ENCODE measurements around the gene PPP1R15A.

The PPP1R15A gene

DNA sequence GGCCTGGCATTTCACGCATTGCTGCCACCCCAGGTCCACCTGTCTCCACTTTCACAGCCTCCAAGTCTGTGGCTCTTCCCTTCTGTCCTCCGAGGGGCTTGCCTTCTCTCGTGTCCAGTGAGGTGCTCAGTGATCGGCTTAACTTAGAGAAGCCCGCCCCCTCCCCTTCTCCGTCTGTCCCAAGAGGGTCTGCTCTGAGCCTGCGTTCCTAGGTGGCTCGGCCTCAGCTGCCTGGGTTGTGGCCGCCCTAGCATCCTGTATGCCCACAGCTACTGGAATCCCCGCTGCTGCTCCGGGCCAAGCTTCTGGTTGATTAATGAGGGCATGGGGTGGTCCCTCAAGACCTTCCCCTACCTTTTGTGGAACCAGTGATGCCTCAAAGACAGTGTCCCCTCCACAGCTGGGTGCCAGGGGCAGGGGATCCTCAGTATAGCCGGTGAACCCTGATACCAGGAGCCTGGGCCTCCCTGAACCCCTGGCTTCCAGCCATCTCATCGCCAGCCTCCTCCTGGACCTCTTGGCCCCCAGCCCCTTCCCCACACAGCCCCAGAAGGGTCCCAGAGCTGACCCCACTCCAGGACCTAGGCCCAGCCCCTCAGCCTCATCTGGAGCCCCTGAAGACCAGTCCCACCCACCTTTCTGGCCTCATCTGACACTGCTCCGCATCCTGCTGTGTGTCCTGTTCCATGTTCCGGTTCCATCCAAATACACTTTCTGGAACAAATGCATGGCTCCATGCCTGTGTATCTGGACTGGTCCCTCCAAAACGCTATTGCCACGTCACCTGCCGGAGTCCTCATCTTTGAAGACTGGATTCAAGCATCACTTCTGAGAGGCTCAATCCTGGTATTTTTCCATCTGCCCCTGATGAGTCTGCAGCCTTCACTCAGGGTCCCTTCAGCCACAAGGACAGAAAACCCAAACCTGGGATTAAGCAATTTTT, 50.6 kb downstream of the PPP1R15A start:
- peaks cover 25 to 36% of the 10 kb centered on the region in 2 donors for H3K36me3 Mint-ChIP-seq
- ATAC-seq (replicated peaks) = no peak
- H3K27me3 Mint-ChIP-seq = no peaks in the 10 kb centered on the region

GRCh38 chr19:48925240-48925843, 53.1 kb downstream of the PPP1R15A start:
- DNase-seq (no peak), ATAC-seq (replicated peaks) (peak in 1 of 2 donors; percentile 16)
- no peak overlapping the region for H3K27ac Mint-ChIP-seq
- peaks cover 13 to 21% of the 10 kb centered on the region in 2 donors for H3K36me3 Mint-ChIP-seq
- H3K4me3 Mint-ChIP-seq = no peak overlapping the region
- no peaks in the 10 kb centered on the region for H3K9me3 Mint-ChIP-seq
- H3K27me3 Mint-ChIP-seq = no peaks in the 10 kb centered on the region
- peaks cover 0 to 5% of the 10 kb centered on the region in 2 donors for H3K4me1 Mint-ChIP-seq

More for the DNA sequence above, 50.6 kb downstream of the PPP1R15A start:
- H3K4me3 Mint-ChIP-seq = no peak overlapping the region
- H3K9me3 Mint-ChIP-seq = no peaks in the 10 kb centered on the region
- peak overlapping the region; percentile 7 for H3K27ac Mint-ChIP-seq
- DNase-seq = no peak
- peaks cover 4 to 8% of the 10 kb centered on the region in 2 donors for H3K4me1 Mint-ChIP-seq
